Tibial nerve (tissue), 4 donors: ENCODE results near the gene ZDHHC19. TPM values are rescaled to one million over a fixed set of nuclear protein-coding genes. Genes with fewer than 3 reads are reported as not detected.
"Not testable (repeated sequence)": the region's sequence is repeated elsewhere in the genome, so short reads cannot be mapped to it uniquely, and the experiment has no call there.

ENCODE experiments used
- DNase-seq, 2 donors: peaks; one replicate each; pipeline ENCODE4 v3.0.0-alpha.2; 2019; ENCODE audit warnings: low spot score in 2 of 2
- H3K27ac ChIP-seq, 4 donors: fragments of 200-600 bp; sonication (generic) in 3 of 4; one replicate each; pipeline ENCODE4 v1.5.1; 2017 to 2019; ENCODE audit warnings: mild to moderate bottlenecking in 1 of 4
- H3K27me3 ChIP-seq, 2 donors: fragments of 200-600 bp; sonication (generic) in 1 of 2; one replicate each; pipeline versions ENCODE4 v1.5.1 to v1.6.0; 2017 to 2019
- H3K36me3 ChIP-seq, 3 donors: fragments of 200-600 bp; sonication (generic); one replicate each; pipeline ENCODE4 v1.5.1; 2018 to 2019
- H3K4me1 ChIP-seq, 4 donors: fragments of 200-600 bp; sonication (generic) in 3 of 4; one replicate each; pipeline ENCODE4 v1.5.1; 2017 to 2019
- H3K4me3 ChIP-seq, 4 donors: fragments of 200-600 bp; sonication (generic) in 3 of 4; one replicate each; pipeline ENCODE4 v1.5.1; 2017 to 2019; ENCODE audit warnings: mild to moderate bottlenecking in 1 of 4, moderate library complexity in 1 of 4
- H3K9me3 ChIP-seq, 4 donors: fragments of 200-600 bp; sonication (generic) in 3 of 4; one replicate each; pipeline ENCODE4 v1.5.1; 2017 to 2019
- EP300 ChIP-seq, 2 donors: sonication (generic); formaldehyde crosslinking; IDR thresholded peaks; one replicate each; pipeline ENCODE4 v1.6.1; 2017; ENCODE audit warnings: antibody characterized with exemption in 2 of 2, mild to moderate bottlenecking in 1 of 2
- POLR2A ChIP-seq, 2 donors: fragments of 450-650 bp; IDR thresholded peaks; one replicate each; pipeline ENCODE4 v1.6.1; 2017; ENCODE audit warnings: antibody characterized with exemption in 2 of 2, mild to moderate bottlenecking in 2 of 2, moderate library complexity in 2 of 2
- WGBS, 2 donors: methylation state at CpG; one replicate each; pipeline ENCODE4 v1.1.5; 2018; 5-methylcytosine and 5-hydroxymethylcytosine counted together
- total RNA-seq, 4 donors: library from RNA; depleted of rRNA; stranded (reverse); fragments of >200 nt; gene quantifications; one replicate each; pipeline ENCODE4 v1.1.0, GENCODE V29; 2016
- TF ChIP-seq, protein P1 (sequence below), 5 experiments: fragments of 200-600 bp in 3 of 5; fragments of 450-650 bp in 2 of 5; sonication (generic) in 3 of 5; IDR thresholded peaks; one replicate each; pipeline ENCODE4 v1.5.1; 2016 to 2019; ENCODE audit warnings: antibody characterized with exemption in 5 of 5, mild to moderate bottlenecking in 3 of 5, moderate library complexity in 2 of 5

The ZDHHC19 gene
- total RNA-seq, 4 donors from 2014 or later = not detected

DNA sequence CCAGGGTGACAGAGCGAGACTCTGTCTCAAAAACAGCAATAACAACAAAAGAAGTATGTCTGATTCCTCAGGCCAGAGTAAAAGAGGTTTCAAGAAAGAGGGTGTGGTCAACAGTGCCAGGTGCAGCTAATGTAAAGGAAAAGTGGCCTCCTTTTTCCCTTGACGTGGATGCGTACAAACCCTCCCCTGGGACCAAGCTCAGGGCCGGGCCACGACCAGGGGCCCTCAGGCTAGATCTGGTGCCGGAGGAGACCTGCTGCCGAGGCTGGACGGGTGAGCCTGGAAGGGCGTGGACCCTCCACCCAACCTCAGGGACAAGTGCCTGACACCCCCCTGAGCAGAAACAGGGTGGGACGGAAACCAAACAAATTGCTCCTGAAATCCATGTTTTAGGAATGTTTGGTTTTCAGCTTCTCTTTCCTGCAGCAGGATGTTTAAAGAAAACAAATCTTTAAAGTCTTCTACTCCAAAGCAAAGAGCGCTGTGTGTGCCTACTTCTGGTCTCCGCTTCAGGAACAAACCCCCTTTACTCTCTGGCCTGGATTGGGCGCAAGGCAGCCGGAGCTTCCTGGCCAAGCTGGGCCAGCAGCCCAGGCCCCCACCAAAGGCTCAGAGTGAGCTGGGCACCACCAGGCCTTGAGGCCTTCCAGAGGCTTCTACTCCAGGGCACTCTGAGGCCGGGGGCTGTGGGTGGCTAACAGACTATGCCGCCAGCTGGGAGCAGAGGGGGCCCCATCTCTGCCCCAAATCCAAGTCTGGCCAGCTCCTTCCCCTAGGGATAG lies 21.4 kb downstream of the ZDHHC19 start:
- Histone ChIP-seq H3K9me3 (no peaks in the 10 kb centered on the region), H3K4me1 (peaks cover 0 to 32% (median 7%) of the 10 kb centered on the region in 4 donors), H3K27me3 (no peaks in the 10 kb centered on the region), H3K36me3 (no peaks in the 10 kb centered on the region), H3K27ac (peak overlapping the region in 1 of 4 donors; percentile 30), H3K4me3 (no peak overlapping the region)
- DNase-seq = no peak
- TF ChIP-seq EP300 (IDR thresholded peaks at IDR 0.05) = no peak
- TF ChIP-seq POLR2A (IDR thresholded peaks at IDR 0.05) = no peak
- TF ChIP-seq, protein P1, sequence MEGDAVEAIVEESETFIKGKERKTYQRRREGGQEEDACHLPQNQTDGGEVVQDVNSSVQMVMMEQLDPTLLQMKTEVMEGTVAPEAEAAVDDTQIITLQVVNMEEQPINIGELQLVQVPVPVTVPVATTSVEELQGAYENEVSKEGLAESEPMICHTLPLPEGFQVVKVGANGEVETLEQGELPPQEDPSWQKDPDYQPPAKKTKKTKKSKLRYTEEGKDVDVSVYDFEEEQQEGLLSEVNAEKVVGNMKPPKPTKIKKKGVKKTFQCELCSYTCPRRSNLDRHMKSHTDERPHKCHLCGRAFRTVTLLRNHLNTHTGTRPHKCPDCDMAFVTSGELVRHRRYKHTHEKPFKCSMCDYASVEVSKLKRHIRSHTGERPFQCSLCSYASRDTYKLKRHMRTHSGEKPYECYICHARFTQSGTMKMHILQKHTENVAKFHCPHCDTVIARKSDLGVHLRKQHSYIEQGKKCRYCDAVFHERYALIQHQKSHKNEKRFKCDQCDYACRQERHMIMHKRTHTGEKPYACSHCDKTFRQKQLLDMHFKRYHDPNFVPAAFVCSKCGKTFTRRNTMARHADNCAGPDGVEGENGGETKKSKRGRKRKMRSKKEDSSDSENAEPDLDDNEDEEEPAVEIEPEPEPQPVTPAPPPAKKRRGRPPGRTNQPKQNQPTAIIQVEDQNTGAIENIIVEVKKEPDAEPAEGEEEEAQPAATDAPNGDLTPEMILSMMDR (IDR thresholded peaks at IDR 0.05) = no peak
- WGBS, 2 donors = 79 to 81% methylated on average over 11 to 16 of the region's 16 CpGs

DNA sequence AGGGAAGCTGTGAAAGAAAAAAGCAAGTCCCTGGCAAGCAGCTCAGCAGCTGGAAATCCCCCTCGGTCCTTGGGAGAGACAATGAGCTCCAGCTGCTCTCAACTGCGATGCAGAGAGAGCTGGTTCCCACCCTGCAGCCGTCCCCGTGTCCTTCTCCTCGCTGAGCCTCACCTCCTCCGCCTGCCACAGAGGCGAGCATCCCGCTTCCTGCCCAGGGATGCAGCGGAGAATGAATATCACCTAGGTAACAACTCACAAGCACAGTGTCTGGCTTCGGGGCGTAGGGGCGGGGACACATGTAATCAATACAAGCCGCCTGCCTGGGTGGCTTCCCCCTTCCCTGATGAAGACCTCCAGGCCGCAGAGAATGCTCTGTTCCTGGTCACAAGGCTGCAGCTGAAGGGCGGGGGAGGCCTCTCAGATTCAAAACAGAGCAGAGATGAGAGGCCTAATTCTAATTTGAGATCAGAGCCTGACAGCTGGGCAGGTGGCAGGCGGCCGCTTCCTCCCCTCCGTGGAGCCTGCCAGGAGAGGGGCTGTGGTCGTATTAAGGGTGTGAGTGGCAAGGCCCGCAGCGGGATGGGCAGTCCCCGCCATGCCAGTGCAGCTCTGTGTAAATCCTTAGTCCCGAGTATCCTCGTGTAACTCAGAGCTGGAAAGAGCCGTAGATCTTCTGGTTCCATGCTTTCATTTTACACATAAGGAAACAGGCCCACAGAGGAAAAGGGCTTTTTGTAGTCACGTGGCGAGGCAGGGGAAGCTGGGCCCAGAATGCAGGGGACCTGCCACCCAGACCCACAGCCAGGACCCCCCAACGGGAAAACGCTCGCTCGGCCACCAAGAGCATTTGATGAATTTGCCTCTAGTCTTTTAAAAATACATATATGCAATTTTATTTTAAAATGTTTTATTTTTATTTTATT lies 24.3 kb downstream of the ZDHHC19 start:
- no peaks in the 10 kb centered on the region for H3K9me3 ChIP-seq
- no peaks in the 10 kb centered on the region for H3K27me3 ChIP-seq
- H3K4me3 ChIP-seq = peak overlapping the region in 1 of 4 donors; percentile 18
- no peaks in the 10 kb centered on the region for H3K36me3 ChIP-seq
- no peak for DNase-seq
- peak overlapping the region in 1 of 4 donors; percentile 64 for H3K27ac ChIP-seq
- TF ChIP-seq POLR2A (IDR thresholded peaks at IDR 0.05) (no peak), EP300 (IDR thresholded peaks at IDR 0.05) (no peak)
- TF ChIP-seq, protein P1 (IDR thresholded peaks at IDR 0.05) = no peak
- H3K4me1 ChIP-seq = peaks cover 0 to 12% (median 6%) of the 10 kb centered on the region in 4 donors
- WGBS, 2 donors = 47 to 48% methylated on average over 29 to 31 of the region's 31 CpGs

DNA sequence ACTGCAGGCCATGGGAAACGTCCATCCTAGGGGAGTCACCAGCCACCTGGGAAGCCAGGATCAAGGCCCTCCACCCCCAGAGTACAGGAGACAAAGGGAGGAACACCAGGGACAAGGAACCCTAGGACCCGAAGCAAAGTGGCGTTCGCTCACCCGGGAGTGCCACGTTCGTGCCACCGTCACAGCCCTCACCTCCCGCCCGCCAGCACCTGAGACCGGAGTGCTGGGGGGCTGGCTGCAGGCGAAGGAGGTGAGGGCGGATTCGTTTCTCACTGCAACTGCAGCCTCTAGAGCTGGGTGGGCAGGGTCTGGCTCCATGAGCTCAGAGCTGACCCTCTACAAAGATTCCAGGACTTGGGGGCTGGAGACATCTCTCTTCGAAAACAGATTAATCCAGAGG lies 26.3 kb downstream of the ZDHHC19 start:
- H3K9me3 ChIP-seq = no peaks in the 10 kb centered on the region
- no peaks in the 10 kb centered on the region for H3K36me3 ChIP-seq
- TF ChIP-seq, protein P1 (IDR thresholded peaks at IDR 0.05) = no peak
- no peak for TF ChIP-seq EP300 (IDR thresholded peaks at IDR 0.05)
- H3K4me1 ChIP-seq = peaks cover 0 to 12% (median 5%) of the 10 kb centered on the region in 4 donors
- no peak overlapping the region for H3K4me3 ChIP-seq
- no peak for DNase-seq
- 88 to 96% methylated on average over 15 of the region's 15 CpGs for WGBS, 2 donors
- H3K27ac ChIP-seq = no peak overlapping the region
- H3K27me3 ChIP-seq = no peaks in the 10 kb centered on the region

DNA sequence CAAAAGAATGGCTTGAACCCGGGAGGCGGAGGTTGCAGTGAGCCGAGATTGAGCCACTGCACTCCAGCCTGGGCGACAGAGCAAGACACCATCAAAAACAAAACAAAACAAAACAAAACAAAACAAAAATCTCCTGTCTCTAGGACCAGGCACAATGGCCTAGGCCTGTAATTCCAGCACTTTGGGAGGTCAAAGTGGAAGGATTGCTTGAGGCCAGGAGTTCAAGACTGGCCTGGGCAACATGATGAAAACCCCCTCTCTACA lies 27.1 kb downstream of the ZDHHC19 start:
- DNase-seq, H3K27me3 ChIP-seq, H3K4me3 ChIP-seq, H3K9me3 ChIP-seq, H3K36me3 ChIP-seq, H3K27ac ChIP-seq: not testable (repeated sequence)
- H3K4me1 ChIP-seq = peaks cover 0 to 17% (median 6%) of the 10 kb centered on the region in 4 donors
- 87 to 93% methylated on average over 4 of the region's 4 CpGs for WGBS, 2 donors

DNA sequence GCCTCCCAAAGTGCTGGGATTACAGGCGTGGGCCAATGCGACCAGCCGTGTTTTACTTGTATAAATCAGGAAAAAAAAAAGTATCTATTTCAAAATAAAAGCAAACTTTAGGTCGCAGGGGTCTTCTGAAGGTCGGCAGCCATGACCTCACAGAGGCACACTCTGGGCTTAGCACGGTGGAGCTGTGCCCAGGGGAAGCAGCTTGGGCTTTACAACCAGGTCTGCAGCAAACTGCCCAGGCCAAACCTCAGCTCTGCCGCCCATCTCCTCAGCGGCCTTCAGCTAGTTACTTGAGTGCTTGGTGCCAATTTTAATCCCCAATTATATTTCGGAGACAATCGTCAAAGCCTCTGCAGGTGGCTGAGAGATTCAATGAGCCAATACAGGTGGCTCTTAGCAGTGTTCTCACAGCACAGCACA lies 30.1 kb downstream of the ZDHHC19 start:
- no peak overlapping the region for H3K4me3 ChIP-seq
- 81 to 83% methylated on average over 10 of the region's 10 CpGs for WGBS, 2 donors

More for the DNA sequence above, 30.1 kb downstream of the ZDHHC19 start:
- no peak overlapping the region for H3K27ac ChIP-seq
- no peaks in the 10 kb centered on the region for H3K27me3 ChIP-seq
- DNase-seq = no peak
- no peaks in the 10 kb centered on the region for H3K36me3 ChIP-seq
- TF ChIP-seq EP300 (IDR thresholded peaks at IDR 0.05) (no peak), POLR2A (IDR thresholded peaks at IDR 0.05) (no peak)
- TF ChIP-seq, protein P1 (IDR thresholded peaks at IDR 0.05) = no peak
- H3K4me1 ChIP-seq = peaks cover 0 to 8% (median 1%) of the 10 kb centered on the region in 4 donors
- no peaks in the 10 kb centered on the region for H3K9me3 ChIP-seq
